Measurements from ENCODE around the gene TAC3.
"Not testable (repeated sequence)": the region's sequence is repeated elsewhere in the genome, so short reads cannot be mapped to it uniquely, and the experiment has no call there.

The TAC3 gene

GRCh38 chr12:56982578-56983236 is 33.6 kb downstream of the TAC3 start:
- not testable (repeated sequence) for DNase-seq (ENCODE audit: low read depth)

DNA sequence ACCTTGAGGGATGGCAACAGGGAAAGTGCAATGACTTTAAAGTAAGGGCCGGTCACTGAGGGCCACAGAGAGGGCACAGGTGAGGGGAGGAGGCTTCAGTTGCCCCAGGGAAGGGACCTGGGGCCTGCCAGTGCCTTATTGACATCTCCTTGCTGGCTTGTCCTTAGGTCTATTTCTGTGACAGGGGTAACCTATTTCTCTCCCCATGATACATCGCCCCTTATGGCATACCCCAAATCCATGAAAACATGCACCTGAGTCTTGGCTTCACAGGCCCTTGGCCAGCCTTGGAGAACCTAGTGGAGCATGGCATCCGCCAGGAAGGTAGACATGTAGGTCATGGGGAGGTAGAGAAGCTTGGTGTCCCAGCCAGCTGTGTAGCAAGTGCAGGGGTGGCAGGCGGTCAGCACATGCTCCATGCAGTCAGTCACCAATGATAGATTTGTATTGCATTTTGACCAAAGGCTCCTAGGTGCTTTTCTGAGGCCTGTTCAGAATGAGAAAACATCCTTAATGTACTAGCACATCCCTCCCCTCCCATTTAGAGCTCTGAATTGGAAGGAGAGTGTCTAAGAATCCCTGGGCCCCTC is 35.3 kb downstream of the TAC3 start:
- no peak for DNase-seq (ENCODE audit: low read depth)

GRCh38 chr12:56980268-56980667 is 36.1 kb downstream of the TAC3 start:
- no peak for DNase-seq (ENCODE audit: low read depth)

DNA sequence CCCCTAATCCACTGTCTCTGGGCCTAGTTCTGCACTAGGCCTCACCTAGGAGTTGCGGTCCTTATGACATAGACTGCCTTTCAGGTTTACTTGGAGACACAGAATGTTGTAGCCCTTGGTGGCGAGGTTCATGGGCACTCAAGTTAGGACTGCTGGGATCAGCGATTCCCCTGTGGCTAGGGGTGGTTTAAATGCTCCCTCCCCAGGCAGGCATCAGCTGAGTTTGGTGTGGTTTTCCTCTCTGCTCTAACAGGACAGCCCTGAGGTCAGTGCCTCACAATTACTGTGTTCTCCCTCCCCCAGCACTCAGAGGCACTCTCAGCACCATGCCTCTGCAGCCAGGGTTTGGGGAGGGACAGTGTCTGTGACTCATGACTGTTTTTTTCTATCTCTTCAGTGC is 36.7 kb downstream of the TAC3 start:
- no peak for DNase-seq (ENCODE audit: low read depth)

GRCh38 chr12:56978397-56979138 is 37.8 kb downstream of the TAC3 start:
- DNase-seq (ENCODE audit: low read depth) = no peak

- DNase-seq (ENCODE audit: low read depth) = not testable (repeated sequence)
Observed at GRCh38 chr12:56977361-56977760, 39.0 kb downstream of the TAC3 start.

GRCh38 chr12:56974224-56974623 is 42.1 kb downstream of the TAC3 start:
- not testable (repeated sequence) for DNase-seq (ENCODE audit: low read depth)

DNA sequence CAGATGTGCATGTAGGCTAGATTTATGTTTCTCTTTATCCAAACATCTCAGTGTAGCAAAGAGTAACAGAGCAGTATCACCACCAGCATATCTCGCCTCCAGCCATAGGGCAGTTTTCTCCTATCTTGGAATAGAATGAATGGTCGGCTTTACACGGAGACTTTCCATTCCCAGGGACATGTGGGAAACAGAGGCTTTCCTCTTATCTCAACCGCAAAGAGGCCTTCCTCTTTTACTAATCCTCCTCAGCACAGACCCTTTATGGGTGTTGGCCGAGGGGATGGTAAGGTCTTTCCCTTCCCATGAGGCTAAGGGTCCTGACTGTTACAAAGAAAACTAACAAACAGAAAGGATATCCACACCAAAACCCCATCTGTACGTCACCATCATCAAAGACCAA is 47.4 kb downstream of the TAC3 start:
- DNase-seq (ENCODE audit: low read depth) = not testable (repeated sequence)

DNA sequence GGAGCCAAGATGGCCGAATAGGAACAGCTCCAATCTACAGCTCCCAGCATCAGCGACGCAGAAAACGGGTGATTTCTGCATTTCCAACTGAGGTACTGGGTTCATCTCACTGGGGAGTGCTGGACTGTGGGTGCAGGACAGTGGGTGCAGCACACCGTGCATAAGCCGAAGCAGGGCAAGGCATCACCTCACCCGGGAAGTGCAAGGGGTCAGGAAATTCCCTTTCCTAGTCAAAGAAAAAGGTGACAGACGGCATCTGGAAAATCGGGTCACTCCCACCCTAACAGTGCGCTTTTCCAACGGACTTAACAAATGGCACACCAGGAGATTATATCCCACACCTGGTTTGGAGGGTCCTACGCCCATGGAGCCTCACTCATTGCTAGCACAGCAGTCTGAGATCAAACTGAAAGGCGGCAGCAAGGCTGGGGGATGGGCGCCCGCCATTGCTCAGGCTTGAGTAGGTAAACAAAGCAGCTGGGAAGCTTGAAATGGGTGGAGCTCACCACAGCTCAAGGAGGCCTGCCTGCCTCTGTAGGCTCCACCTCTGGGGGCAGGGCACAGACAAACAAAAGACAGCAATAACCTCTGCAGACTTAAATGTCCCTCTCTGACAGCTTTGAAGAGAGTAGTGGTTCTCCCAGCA is 50.2 kb downstream of the TAC3 start:
- DNase-seq (ENCODE audit: low read depth) = not testable (repeated sequence)

GRCh38 chr12:56965124-56965523 is 51.2 kb downstream of the TAC3 start:
- DNase-seq (ENCODE audit: low read depth) = not testable (repeated sequence)

- DNase-seq (ENCODE audit: low read depth) = not testable (repeated sequence)
Observed at GRCh38 chr12:56963557-56963956, 52.8 kb downstream of the TAC3 start.

DNA sequence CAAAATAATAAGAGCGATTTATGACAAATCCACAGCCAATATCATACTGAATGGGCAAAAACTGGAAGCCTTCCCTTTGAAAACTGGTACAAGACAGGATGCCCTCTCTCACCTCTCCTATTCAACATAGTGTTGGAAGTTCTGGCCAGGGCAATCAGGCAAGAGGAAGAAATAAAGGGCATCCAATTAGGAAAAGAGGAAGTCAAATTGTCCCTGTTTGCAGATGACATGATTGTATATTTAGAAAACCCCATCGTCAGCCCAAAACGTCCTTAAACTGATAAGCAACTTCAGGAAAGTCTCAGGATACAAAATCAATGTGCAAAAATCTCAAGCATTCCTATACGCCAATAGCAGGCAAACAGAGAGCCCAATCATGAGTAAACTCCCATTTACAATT is 54.1 kb downstream of the TAC3 start:
- DNase-seq (ENCODE audit: low read depth) = not testable (repeated sequence)
